Right lobe of liver (tissue), 4 donors: ENCODE data around the gene GLTP.

Source experiments
- CTCF ChIP-seq, 4 donors: fragments of 200-600 bp in 3 of 4; fragments of 450-650 bp in 1 of 4; IDR thresholded peaks; one replicate each; pipeline versions ENCODE4 v1.5.1 to v1.8.0; 2016 to 2022; ENCODE audit warnings: antibody characterized with exemption in 4 of 4, mild to moderate bottlenecking in 2 of 4
- POLR2A ChIP-seq: fragments of 450-650 bp; IDR thresholded peaks from one replicate; pipeline ENCODE4 v1.6.1; 2017; ENCODE audit warnings: antibody characterized with exemption, mild to moderate bottlenecking
- donor health status: DM: no; HTN: no; CAD: no.
- donor health status: DM: no; HTN: no; CAD: no.
- donor health status: DM: no; HTN: yes; CAD: no.

- TF ChIP-seq CTCF (IDR thresholded peaks at IDR 0.05), result no peak
- no peak for TF ChIP-seq POLR2A
Observed at GRCh38 chr12:109912855-109913321, 32.5 kb upstream of the GLTP start.
